H1 (cell line): ENCODE results near the gene COL5A1. TPM values are rescaled to one million over a fixed set of nuclear protein-coding genes. Genes with fewer than 3 reads are reported as not detected.

Experiments
- CREB1 ChIP-seq: IDR thresholded peaks from 2 replicates; pipeline ENCODE4 v1.6.1; 2012; ENCODE audit warnings: inconsistent platforms
- CTCF ChIP-seq, 3 experiments: IDR thresholded peaks; 1 replicate in 2 of 3; 2 replicates in 1 of 3; pipeline versions ENCODE4 v1.5.1 to v1.6.1; 2011; ENCODE audit warnings: low read length in 3 of 3, mild to moderate bottlenecking in 3 of 3, inconsistent platforms in 2 of 3, low read depth in 1 of 3, moderate library complexity in 1 of 3; ENCODE audit not compliant: insufficient read depth in 1 of 3; ENCODE audit errors: control extremely low read depth in 1 of 3
- RAD21 ChIP-seq, 2 experiments: IDR thresholded peaks in 1 of 2; conservative IDR thresholded peaks in 1 of 2; 2 replicates each; pipeline ENCODE4 v1.6.1; 2011; ENCODE audit warnings: low read depth in 2 of 2, low read length in 2 of 2, improper control_type of control experiment in 1 of 2, inconsistent platforms in 1 of 2, mild to moderate bottlenecking in 1 of 2, moderate library complexity in 1 of 2
- SIRT6 ChIP-seq: IDR thresholded peaks from one replicate; pipeline ENCODE4 v1.7.1; 2012; ENCODE audit warnings: low read length, inconsistent platforms
- SUZ12 ChIP-seq: fragments of 200-600 bp; sonication (generic); IDR thresholded peaks from 2 replicates; pipeline ENCODE4 v1.6.1; 2012; ENCODE audit warnings: mild to moderate bottlenecking, inconsistent platforms, low read length, moderate library complexity, mixed read lengths
- polyA plus RNA-seq, 7 experiments: library from polyadenylated mRNA; depleted of rRNA in 3 of 7; stranded (reverse) in 5 of 7; unstranded in 2 of 7; fragments of >200 nt in 5 of 7; fragments of 200-250 nt in 2 of 7; gene quantifications; 1 replicate in 5 of 7; 2 replicates in 1 of 7; 4 replicates in 1 of 7; pipeline versions ENCODE4 v1.2.1 to v1.2.3, GENCODE V29; 2011 to 2013; ENCODE audit warnings: missing spikeins in 2 of 7, mixed read lengths in 2 of 7
- total RNA-seq: library from RNA; stranded (reverse); fragmentation: NEBNext Ultra II Directional; extraction: Animal tissue kit (Norgen Biotek cat#: 25700); gene quantifications from 2 replicates; pipeline ENCODE4 v1.2.1, GENCODE V29; 2021

Gene COL5A1
- total and polyA plus RNA-seq, 2 of the 8 experiments (the other 6 are each of a cell fraction or from before 2014, with no cell fraction given): 3.8 to 12.0 TPM

GRCh38 chr9:134800791-134801339, 159.3 kb downstream of the COL5A1 start (continued):
- TF ChIP-seq CTCF (IDR thresholded peaks at IDR 0.05; ENCODE audit: control extremely low read depth in 1 of 3, insufficient read depth in 1 of 3, low read depth in 1 of 3, low read length in 3 of 3) (no peak), RAD21 (IDR thresholded peaks at IDR 0.05 in 1 of 2, conservative IDR thresholded peaks at IDR 0.05 in 1 of 2; ENCODE audit: low read depth in 2 of 2, low read length in 2 of 2) (no peak), SIRT6 (no peak), SUZ12 (no peak), CREB1 (no peak)
- TF ChIP-seq, all 59 proteins: peak for 0
